T-helper 2 cell treated with Interferon-gamma antibody and Interleukin-4, amounts not matched to agents 5 μg/mL and 100 μg/mL, for 36 hours (primary cell): ENCODE results near the gene IL3.

Source experiments
- DNase-seq: peaks from one replicate; pipeline ENCODE4 v3.0.0; 2021; ENCODE audit warnings: low spot score
- H3K27ac Mint-ChIP-seq: one replicate; pipeline ENCODE4 v1.8.0; 2021; ENCODE audit warnings: mild to moderate bottlenecking, mixed read lengths
- H3K27me3 Mint-ChIP-seq: one replicate; pipeline ENCODE4 v1.8.0; 2021; ENCODE audit warnings: low read depth, mixed read lengths
- H3K36me3 Mint-ChIP-seq: one replicate; pipeline ENCODE4 v1.8.0; 2021; ENCODE audit warnings: low read depth, mixed read lengths
- H3K4me1 Mint-ChIP-seq: one replicate; pipeline ENCODE4 v1.8.0; 2021; ENCODE audit warnings: low read depth, mixed read lengths
- H3K4me3 Mint-ChIP-seq: one replicate; pipeline ENCODE4 v1.8.0; 2022; ENCODE audit warnings: mild to moderate bottlenecking, moderate library complexity, mixed read lengths
- H3K9me3 Mint-ChIP-seq: one replicate; pipeline ENCODE4 v1.8.0; 2021; ENCODE audit warnings: mixed read lengths

Gene IL3

DNA sequence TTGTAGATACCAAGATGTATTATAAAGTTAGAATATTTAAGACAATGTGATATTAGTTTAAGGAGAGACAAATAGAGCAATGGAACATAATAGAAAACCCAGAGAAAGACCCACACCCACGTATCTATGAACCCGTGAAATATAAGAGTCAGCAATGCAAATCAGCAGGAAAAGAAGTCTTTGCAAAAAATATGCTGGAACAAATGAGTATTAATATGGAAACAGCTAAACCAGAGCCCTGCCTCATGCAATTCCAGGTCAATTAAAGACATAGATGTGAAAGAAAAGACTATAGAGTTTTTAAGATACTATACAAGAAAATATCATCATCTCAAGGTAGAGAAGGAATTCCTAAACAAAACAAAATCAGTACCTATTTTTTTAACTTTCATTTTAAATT lies 23.1 kb upstream of the IL3 start:
- DNase-seq = no peak
- Mint-ChIP-seq H3K27me3 (peaks cover 70% of the 10 kb centered on the region), H3K36me3 (peaks cover 6% of the 10 kb centered on the region), H3K4me3 (no peak overlapping the region), H3K4me1 (peaks cover 2% of the 10 kb centered on the region), H3K9me3 (peaks cover 30% of the 10 kb centered on the region), H3K27ac (no peak overlapping the region)

GRCh38 chr5:132044207-132044606 lies 16.2 kb upstream of the IL3 start:
- H3K4me1 Mint-ChIP-seq = peaks cover 2% of the 10 kb centered on the region
- H3K27ac Mint-ChIP-seq = no peak overlapping the region
- no peak overlapping the region for H3K4me3 Mint-ChIP-seq
- H3K9me3 Mint-ChIP-seq = no peaks in the 10 kb centered on the region
- no peaks in the 10 kb centered on the region for H3K36me3 Mint-ChIP-seq
- DNase-seq = no peak
- H3K27me3 Mint-ChIP-seq = peaks cover 42% of the 10 kb centered on the region

DNA sequence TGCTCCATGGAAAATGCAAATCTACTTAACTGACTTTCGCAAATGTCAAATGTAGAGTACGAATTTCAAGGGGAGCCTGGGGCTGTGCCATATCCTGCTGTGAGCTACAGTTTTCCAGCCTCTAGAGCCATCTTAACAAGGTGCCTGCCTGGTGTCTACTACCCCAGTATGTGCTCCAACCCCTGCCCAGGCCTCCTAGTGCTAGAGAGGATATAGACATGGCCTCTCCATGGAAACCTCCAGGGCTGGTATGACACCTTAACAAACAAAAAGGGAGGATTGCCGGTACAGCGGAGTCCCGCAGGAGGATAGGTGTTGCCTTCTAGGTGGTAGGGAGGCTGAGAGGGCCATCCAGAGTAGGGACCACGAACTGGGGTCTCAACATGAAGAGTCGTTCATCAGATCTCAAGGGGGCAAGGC lies 13.6 kb upstream of the IL3 start:
- Mint-ChIP-seq H3K4me3 (no peak overlapping the region), H3K27me3 (peaks cover 22% of the 10 kb centered on the region), H3K4me1 (no peaks in the 10 kb centered on the region), H3K36me3 (no peaks in the 10 kb centered on the region), H3K9me3 (no peaks in the 10 kb centered on the region), H3K27ac (no peak overlapping the region)
- no peak for DNase-seq

GRCh38 chr5:132049093-132049492 lies 11.4 kb upstream of the IL3 start:
- DNase-seq = no peak
- Mint-ChIP-seq H3K4me3 (no peak overlapping the region), H3K27me3 (peaks cover 16% of the 10 kb centered on the region), H3K4me1 (peaks cover 4% of the 10 kb centered on the region), H3K36me3 (no peaks in the 10 kb centered on the region), H3K9me3 (no peaks in the 10 kb centered on the region), H3K27ac (no peak overlapping the region)

DNA sequence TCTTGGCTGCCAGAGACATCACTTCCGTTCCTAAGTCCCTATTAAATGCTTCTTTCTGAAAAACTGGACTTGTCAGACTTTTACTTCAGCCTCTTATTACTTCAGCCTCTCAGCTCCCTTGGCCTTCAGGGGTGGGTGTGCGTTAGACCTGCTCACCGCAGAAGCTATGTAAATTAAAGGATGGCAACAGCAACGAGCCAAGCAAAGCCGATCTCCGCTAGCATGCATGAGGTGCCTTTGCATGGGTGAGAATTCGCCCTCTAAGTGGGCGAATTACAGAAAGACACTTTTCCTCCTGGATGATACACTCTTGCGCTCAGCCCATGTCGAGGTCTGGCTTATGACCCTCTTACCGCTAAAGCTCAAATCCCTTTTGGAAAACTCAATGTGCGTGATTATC lies 10.9 kb upstream of the IL3 start:
- Mint-ChIP-seq H3K9me3 (no peaks in the 10 kb centered on the region), H3K27ac (no peak overlapping the region), H3K27me3 (peaks cover 14% of the 10 kb centered on the region), H3K4me3 (no peak overlapping the region), H3K36me3 (no peaks in the 10 kb centered on the region), H3K4me1 (peaks cover 8% of the 10 kb centered on the region)
- DNase-seq = no peak

GRCh38 chr5:132050136-132050535 lies 10.3 kb upstream of the IL3 start:
- Mint-ChIP-seq H3K27ac (no peak overlapping the region), H3K27me3 (peaks cover 11% of the 10 kb centered on the region), H3K9me3 (no peaks in the 10 kb centered on the region), H3K4me1 (peaks cover 14% of the 10 kb centered on the region), H3K4me3 (no peak overlapping the region), H3K36me3 (no peaks in the 10 kb centered on the region)
- DNase-seq = no peak

- Mint-ChIP-seq H3K27me3 (peaks cover 9% of the 10 kb centered on the region), H3K4me3 (no peak overlapping the region), H3K9me3 (no peaks in the 10 kb centered on the region), H3K27ac (no peak overlapping the region), H3K4me1 (peaks cover 20% of the 10 kb centered on the region), H3K36me3 (no peaks in the 10 kb centered on the region)
- no peak for DNase-seq
These were observed 9.5 kb upstream of the IL3 start for GRCh38 chr5:132050661-132051552.

- Mint-ChIP-seq H3K4me1 (peaks cover 35% of the 10 kb centered on the region), H3K36me3 (no peaks in the 10 kb centered on the region), H3K27me3 (peaks cover 9% of the 10 kb centered on the region), H3K9me3 (no peaks in the 10 kb centered on the region), H3K27ac (no peak overlapping the region), H3K4me3 (no peak overlapping the region)
- no peak for DNase-seq
These were observed 7.9 kb upstream of the IL3 start for GRCh38 chr5:132052520-132052919.

- H3K27me3 Mint-ChIP-seq = peaks cover 9% of the 10 kb centered on the region
- no peak overlapping the region for H3K4me3 Mint-ChIP-seq
- DNase-seq = no peak
- no peaks in the 10 kb centered on the region for H3K9me3 Mint-ChIP-seq
- H3K27ac Mint-ChIP-seq = peak overlapping the region; percentile 44
- peaks cover 38% of the 10 kb centered on the region for H3K4me1 Mint-ChIP-seq
- H3K36me3 Mint-ChIP-seq = no peaks in the 10 kb centered on the region
These were observed 7.0 kb upstream of the IL3 start for GRCh38 chr5:132053483-132053882.

GRCh38 chr5:132054031-132054696 lies 6.3 kb upstream of the IL3 start:
- Mint-ChIP-seq H3K27me3 (peaks cover 9% of the 10 kb centered on the region), H3K36me3 (no peaks in the 10 kb centered on the region), H3K4me3 (no peak overlapping the region), H3K9me3 (no peaks in the 10 kb centered on the region), H3K4me1 (peaks cover 44% of the 10 kb centered on the region), H3K27ac (peak overlapping the region; percentile 9)
- DNase-seq = no peak

DNA sequence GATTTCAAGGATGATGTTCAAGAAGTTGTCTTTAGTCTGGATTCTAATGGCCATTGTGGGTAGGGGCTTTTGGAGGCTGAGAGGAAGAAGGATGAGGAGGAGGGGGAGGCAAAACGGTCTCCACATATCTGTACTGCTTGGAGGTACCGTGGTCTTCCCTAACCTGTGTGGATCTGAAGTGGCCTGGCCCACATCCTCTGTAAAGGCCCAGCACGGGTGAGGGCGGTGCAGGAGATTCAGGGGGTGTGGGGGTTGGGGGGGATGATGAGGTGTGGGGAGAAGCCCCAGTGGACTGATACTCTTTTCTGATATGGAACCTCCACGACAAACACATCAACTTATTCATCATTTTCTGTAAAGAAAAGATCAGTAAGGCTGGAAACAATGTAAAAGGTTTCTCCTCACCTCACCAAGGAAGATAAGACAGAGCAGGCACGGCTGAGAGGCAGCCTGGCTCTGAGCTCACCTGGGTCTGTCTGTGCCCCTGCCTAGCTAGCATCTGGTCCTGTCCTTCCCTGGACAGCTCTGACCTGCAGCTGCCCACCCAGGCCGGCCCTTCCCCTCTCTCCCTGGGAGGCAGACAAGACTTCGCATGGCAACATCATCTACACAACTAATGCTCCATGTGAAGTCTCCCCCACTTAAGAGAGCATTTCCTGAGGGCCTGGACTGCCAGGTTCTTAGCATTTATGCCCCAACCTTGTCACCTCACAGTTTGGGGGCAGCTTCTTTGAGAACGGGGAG lies 5.6 kb upstream of the IL3 start:
- Mint-ChIP-seq H3K36me3 (no peaks in the 10 kb centered on the region), H3K9me3 (no peaks in the 10 kb centered on the region), H3K27me3 (peaks cover 9% of the 10 kb centered on the region), H3K27ac (peak overlapping the region; percentile 9), H3K4me1 (peaks cover 51% of the 10 kb centered on the region), H3K4me3 (no peak overlapping the region)
- DNase-seq = no peak

DNA sequence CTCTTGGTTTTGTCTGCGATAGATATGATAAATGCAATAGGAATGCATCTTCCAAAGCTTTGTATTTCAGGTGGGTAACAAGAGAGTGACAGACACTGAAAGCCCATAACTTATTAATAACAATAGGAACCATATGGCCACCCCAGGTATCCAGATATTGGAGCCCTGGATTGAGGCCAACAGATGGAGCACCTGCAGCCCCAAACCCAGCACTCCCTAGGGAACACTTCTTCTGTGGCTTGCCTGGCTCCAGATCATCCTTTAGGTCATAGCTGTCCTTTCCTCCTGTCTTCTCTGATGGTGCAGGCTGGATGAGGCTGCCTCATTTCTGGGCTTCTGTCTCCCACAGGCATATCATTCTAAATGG lies 5.0 kb upstream of the IL3 start:
- no peak for DNase-seq
- H3K4me3 Mint-ChIP-seq = no peak overlapping the region
- peaks cover 55% of the 10 kb centered on the region for H3K4me1 Mint-ChIP-seq
- H3K36me3 Mint-ChIP-seq = no peaks in the 10 kb centered on the region
- no peaks in the 10 kb centered on the region for H3K9me3 Mint-ChIP-seq
- peak overlapping the region; percentile 86 for H3K27ac Mint-ChIP-seq
- peaks cover 9% of the 10 kb centered on the region for H3K27me3 Mint-ChIP-seq

GRCh38 chr5:132055808-132056609 lies 4.4 kb upstream of the IL3 start:
- H3K27ac Mint-ChIP-seq = peak overlapping the region; percentile 86
- no peaks in the 10 kb centered on the region for H3K36me3 Mint-ChIP-seq
- peaks cover 9% of the 10 kb centered on the region for H3K27me3 Mint-ChIP-seq
- peaks cover 60% of the 10 kb centered on the region for H3K4me1 Mint-ChIP-seq
- H3K4me3 Mint-ChIP-seq = peak overlapping the region; percentile 40
- H3K9me3 Mint-ChIP-seq = no peaks in the 10 kb centered on the region
- peak; percentile 59 for DNase-seq
